ENCODE results near the gene PEA15.

Gene PEA15

DNA sequence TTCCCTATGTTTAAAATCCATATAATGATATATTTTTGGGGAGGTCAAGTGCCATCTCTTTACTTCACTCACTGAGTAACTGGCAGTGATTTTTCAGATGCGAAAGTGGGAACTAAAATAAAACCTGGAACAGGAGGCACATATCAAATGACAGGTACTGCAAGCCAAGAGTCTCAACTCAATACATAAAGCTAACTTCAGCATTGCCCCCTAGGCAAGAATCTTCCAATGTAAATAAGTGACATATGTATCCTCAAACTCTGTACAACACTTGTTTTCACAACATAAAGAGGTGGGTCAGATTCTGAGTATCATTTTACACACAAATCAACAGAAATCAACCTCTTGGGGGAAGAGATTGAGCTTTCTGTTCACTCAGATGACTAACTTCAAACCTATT, 39.0 kb downstream of the PEA15 start:
- no peak for DNase-seq

DNA sequence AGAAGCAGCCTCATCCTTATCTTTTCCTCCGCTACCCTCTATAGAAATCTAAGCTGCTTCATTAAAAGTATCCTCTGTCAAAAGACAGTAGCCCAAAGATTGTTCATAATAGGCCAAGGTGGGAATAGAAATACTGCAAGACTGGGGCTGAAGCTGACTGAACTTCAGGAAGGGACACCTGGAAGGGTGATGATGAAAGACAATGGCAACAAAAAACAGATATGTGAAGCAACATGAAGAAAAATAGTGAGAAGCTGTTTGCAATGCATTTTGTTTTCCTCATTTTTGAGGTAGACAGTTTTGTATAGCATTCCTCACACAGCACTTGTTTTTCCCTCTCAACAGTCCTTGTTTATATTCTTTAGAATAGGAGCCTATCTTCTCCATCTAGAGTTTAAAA, 40.2 kb downstream of the PEA15 start:
- DNase-seq = no peak

DNA sequence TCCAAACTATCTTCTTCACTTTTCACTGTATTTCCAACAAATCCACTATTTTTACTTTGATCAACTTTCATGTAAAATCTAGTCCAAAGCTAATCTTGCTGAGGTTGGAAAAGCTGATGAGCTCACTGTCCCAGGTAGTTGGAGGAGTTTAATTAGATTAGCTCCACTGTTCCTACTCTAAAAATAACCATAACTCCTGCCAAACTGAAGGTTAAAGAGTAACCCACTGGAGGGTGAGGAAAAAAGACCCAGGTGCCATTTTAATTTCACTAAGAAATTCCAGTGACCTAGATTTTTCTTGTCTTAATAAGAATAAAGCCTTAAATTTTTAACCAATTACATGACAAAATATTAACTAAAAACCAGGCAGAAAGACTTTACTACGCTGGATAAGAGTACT, 41.9 kb downstream of the PEA15 start:
- no peak for DNase-seq

DNA sequence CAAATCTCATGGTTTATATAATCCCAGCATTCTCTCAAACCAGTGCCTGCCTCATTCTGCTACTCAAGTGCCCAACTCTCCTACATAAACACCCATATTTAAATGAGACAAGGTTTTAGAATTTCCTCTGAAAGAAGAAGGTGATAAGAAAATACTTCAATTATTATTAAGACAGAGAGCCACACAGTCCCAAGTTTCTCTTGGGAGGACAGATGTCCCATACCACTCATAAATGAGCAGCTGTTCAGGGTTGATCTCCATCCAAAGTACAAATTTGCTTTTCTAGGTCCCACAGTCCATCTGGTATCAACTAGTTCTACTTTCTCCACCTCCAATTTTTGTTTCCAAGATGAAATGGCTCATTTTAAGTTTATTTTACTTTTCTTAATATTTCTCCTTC, 45.8 kb downstream of the PEA15 start:
- DNase-seq = no peak

DNA sequence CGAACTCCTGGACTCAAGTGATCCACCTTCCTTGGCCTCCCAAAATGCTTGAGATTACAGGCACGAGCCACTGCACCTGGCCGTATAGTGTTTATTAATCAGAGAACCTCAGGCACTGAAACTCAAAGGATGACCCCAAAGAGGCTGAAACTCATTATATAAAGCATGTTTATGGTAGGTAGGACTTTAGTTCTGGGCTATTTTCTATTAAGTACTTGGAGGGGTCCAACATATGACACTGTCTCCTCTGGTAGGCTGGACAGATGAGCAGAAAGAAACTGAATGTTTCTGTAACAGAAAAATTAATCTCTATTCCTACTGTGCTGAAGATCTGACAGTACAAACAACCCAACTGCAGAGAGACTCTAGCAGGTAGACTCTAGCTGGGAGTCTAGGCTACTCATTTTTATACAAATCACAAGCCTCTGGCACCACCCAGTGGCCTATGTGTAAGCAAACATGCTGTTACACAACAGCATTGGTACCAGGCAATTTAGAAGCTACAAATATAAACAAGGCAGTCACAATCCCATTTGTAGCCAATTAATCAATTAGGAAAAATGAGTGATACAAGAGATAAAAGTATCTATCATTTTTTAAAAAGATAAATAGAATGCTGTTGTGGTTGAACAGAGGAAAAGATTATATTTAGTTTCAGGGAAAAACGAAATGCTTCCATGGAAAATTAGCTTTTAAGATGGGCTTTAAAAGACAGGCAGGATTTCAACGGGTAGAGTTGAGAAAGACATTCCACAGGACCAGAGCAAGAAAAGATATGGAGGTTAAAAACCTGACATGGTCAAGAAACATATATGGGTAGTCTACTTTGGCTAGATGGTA, 46.7 kb downstream of the PEA15 start:
- DNase-seq = peak; percentile 69

DNA sequence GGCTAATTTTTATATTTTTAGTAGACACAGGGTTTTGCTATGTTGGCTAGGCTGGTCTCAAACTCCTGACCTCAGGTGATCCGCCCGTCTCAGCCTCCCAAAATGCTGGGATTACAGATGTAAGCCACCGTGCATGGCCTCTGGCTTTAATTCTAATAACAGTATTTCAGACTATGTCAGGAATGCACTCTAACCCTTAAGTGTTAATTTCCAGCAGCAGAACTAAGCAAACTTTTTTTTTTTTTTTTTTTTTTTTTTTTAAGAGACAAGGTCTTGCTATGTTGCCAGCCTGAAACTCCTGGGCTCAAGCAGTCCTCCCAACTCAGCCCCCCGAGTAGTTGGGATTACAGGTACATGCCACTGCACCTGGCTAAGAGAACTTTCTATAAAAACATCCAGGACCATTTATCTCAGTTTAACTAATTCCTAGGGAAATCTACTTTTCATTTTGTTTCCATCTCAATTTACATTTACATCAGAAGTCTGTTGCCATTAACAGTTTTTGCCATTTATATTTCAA, 50.7 kb downstream of the PEA15 start:
- DNase-seq = no peak

DNA sequence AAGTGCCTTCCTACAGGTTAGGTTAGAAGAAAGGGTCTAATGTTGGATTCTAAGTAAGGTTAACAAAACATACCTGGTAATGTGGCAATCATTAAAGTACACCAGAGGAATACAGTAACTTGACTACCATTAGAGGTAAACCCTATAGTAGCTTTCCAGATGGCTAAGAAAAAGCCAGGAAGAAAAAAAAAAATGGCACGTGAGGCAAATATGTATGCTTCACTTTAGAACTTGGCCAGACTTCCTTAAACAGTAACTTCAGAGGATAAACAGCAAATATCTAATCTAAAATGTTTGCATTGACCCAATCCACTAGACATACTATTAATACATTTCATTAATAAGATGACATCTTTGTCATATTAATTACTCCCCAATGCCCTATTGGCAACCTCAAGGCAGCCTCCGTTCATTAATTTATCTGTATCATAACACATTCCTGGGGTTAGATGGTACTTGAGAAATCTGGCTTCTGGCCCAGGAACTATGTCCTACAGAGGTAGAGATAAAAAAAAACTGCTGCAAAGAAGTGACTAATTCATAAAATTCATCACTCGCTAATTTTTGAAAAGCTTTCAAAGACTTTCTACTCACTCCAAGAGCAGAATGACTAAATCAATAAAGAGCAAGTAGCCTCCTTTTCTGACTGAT, 51.3 kb downstream of the PEA15 start:
- peak; percentile 35 for DNase-seq

DNA sequence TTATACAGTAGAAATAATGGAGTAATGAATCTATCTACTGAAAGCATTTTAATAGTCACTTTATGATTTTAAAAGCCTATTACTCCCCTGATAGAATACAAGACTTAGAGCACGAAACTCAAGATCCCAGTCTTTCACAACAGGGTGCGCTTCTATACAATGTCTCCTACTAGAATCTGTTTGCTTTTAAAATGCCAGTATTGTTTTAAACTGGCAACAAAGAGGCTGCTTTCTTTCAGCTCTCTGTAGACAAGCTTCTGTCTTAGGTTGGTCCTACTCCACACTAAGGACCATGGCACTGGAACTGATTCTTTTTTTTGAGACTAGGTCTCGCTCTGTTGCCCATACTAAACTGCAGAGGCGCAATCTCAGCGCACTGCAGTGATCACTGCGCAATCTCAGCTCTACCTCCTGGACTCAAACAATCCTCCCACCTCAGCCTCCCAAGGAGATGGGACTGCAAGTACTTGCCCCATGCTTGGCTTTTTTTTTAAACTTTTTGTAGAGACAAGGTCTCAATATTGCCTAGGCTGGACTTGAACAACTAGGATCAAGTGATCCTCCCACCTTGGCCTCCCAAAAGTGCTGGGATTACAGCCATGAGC, 52.3 kb downstream of the PEA15 start:
- no peak for DNase-seq

DNA sequence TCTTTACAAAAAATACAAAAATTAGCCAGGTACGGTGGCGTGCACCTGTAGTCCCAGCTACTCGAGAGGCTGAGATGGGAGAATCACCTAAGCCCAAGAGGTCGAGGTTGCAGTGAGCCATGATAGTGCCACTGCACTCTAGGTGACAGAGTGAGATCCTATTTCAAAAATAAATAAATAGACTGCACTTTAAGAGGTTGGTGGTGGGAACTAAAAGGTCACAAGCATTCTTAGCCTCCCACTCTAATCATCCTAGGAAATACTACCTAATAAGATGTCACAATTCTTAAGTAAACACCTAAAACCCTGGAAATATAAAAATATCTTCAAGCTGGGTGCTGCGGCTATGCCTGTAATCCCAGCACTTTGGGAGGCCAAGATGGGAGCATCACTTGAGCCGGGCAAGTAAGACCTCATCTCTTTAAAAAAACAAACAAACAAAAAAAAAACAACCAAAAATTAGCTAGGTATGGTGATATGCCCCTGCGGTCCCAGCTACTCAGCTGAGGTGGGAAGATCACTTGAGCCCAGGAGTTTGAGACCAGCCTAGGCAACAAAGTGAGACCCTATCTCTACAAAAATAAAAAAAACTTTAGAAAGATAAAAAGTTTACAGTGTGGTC, 53.1 kb downstream of the PEA15 start:
- DNase-seq = no peak

DNA sequence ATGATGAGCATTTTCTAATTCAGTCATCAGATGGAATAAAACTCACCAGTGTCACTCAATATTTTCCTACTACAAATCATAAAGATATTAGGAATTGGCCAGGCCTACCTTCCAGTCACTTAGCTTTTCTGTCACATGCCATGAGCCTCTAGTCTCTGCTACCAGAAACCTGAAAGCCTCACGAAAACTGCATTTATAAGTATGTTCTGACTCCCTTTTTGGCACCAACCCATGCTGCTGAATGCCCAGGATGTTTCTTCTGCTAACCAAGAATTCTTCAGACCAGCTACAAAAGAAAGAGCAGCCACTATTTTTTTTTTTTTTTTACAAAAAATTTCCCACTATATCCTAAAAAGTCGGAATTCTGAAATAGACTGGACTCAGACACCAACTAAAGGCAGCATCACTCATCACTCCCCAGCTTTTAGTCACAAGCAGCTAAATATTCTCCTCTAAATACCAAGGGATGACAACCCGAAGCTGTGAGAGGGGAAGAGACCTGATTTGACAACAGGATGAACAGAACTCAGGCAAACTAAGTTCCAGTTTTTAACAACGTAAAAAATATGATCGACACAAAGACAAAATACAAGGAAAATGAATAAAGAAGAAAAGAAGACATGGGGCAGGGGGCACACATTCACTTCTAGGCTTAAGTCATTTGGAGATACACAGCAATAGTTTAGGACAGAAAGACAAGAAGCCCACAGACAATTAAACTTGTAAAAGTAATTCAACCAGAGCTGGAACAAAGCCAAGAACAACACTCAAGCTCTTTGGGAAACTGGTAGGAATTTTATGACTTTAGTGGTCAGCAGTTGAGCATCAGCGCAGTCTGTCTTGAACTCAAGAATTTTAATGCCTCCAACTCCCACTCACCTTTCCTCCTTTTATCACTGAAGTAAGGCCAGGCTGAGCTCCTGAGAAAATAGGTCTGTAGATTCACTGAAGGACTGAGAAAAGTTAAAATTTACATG, 55.5 kb downstream of the PEA15 start:
- DNase-seq = no peak

DNA sequence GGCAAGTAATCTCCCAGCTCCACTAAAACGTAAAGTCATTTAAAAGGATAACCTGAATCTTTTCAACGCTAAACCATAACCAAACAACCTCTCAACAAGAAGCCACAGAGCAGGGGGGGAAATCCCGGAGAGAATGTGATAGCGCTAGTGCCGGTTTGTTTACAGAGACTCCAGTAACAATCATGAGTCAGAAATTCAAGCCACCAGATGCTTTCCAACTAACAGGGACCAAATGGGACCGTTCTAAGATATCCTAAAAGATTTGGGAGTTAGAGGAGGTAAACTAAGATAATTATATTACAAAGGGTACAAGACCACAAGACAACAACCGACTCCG, 56.3 kb downstream of the PEA15 start:
- DNase-seq = peak; percentile 84

DNA sequence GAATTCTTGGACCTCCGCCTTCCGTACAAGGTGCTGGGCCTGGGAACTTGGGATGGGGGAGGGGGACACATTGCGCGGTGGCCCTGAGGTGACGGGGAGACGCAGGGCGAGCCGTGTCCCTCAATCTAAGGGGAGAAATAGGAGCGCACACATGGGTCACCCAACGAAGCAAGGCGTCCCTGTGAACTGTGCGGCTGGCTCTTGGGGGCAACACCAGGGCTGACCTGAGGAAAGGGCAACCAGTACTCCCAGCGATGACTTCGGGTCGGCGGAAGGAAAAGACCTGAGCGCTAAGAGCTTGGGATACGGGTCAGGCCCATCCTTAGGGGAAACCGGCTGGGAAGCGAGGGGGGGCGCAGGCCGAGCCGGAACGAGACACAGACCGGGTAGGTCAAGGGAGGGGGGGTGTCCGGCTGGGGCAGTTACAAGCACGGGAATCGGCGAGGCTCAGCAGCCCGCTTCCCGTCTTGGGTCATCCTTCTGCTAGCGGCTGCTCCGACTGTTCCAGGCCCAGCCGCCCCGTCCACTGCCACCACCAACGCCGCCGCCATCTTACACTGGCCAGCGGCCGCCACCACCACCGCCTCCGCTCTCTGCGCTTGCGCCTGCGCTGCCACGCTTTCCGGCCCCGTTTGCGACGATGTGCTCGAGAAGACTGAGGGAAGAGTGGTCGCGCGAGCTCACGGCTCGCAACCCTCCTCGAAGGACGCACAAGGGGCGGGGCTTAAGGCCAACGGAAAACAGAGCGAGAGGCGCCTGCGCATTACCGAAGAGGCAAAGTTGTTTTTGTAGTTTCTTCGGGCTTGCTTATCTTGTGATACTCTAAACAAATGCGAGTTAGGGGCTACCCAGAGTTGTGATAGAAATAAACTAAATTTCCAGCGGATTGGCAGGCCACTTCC, 57.0 kb downstream of the PEA15 start, which contains the start of gene DCAF8:
DCAF8 (minus strand) TSS at position 657 of the 902 bp plus-strand sequence. CDS start 18,541 bp downstream, outside the sequence.
- DNase-seq = peak; percentile 99

DNA sequence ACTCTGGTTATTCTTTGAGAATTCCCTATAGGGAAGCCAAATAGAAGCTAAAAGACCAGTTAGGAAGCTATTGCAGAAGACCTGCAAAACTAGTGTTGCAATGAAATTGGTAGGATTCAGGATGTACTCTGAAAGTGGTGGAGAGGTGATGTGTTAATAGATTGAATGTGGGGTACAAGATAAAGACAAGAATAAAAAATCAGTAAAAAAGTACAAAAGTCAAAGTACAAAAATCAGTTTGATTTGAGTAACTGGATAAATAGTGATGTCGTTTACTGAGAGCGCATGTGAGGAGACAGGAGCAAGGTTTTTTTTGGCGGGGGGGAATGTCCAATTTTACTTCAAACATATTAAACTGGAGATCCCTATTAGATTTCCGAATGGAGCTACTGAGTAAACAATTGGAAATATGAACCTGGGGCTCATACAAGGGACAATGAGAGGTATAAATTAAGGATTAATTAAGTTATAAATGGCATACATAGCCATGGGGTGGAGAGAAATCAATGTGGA, 59.7 kb downstream of the PEA15 start:
- no peak for DNase-seq
